ENCODE results near the gene PLEKHG5.

PLEKHG5 gene

DNA sequence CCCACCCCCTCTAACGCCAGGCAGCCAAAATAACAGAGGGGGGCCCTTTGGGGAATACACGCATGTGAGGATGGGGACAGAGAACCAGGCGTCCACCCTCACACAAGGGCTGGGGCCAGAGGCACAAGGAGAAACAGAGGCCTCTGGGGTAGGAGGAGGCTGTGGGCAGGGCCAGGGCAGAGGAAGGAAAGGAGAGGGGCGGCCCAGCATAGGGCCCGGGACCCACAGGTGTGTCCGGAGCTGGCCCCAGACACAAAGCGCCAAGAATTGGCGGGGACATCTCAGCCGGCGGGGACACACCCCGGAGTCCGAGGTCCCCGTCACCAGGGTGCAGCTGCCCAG is 6.7 kb downstream of the PLEKHG5 start:
- H3K9ac ChIP-seq (ENCODE audit: low read depth, low read length), result no peak overlapping the region
- H3K4me2 ChIP-seq (ENCODE audit: low read length), result no peak overlapping the region
- peaks cover 8% of the 10 kb centered on the region for H3K4me1 ChIP-seq (ENCODE audit: control insufficient read depth, insufficient read depth, low read length)
- H3K27me3 ChIP-seq (ENCODE audit: control insufficient read depth, insufficient read depth, low read length), result no peaks in the 10 kb centered on the region
- no peaks in the 10 kb centered on the region for H3K36me3 ChIP-seq (ENCODE audit: insufficient read depth, low read length)
- H3K9me3 ChIP-seq (replicated peaks; ENCODE audit: low read length), result no peaks in the 10 kb centered on the region
- no peak overlapping the region for H3K4me3 ChIP-seq (ENCODE audit: low read length)

DNA sequence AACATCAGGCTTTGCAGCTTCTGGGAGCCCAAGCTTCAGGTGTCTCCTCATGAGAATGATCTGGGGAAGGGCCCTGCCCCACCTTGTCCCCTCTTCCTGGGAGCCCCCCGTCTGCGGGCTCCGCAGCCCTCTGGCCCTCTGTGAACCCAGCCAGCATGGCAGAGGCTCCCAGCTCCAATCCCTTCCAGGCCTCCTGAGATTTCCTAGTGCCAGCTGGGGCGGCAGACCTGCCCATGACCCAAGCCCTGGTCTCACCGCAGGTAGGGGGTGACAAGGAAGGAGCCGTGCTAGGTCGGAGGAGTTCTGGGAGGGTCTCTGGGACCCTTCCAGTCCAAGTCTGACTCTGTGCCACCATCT is 7.7 kb downstream of the PLEKHG5 start:
- no peak overlapping the region for H3K4me3 ChIP-seq (ENCODE audit: low read length)
- H3K36me3 ChIP-seq (ENCODE audit: insufficient read depth, low read length), result no peaks in the 10 kb centered on the region
- no peaks in the 10 kb centered on the region for H3K27me3 ChIP-seq (ENCODE audit: control insufficient read depth, insufficient read depth, low read length)
- peaks cover 8% of the 10 kb centered on the region for H3K4me1 ChIP-seq (ENCODE audit: control insufficient read depth, insufficient read depth, low read length)
- H3K4me2 ChIP-seq (ENCODE audit: low read length), result no peak overlapping the region
- H3K9me3 ChIP-seq (replicated peaks; ENCODE audit: low read length), result no peaks in the 10 kb centered on the region
- H3K9ac ChIP-seq (ENCODE audit: low read depth, low read length), result no peak overlapping the region

DNA sequence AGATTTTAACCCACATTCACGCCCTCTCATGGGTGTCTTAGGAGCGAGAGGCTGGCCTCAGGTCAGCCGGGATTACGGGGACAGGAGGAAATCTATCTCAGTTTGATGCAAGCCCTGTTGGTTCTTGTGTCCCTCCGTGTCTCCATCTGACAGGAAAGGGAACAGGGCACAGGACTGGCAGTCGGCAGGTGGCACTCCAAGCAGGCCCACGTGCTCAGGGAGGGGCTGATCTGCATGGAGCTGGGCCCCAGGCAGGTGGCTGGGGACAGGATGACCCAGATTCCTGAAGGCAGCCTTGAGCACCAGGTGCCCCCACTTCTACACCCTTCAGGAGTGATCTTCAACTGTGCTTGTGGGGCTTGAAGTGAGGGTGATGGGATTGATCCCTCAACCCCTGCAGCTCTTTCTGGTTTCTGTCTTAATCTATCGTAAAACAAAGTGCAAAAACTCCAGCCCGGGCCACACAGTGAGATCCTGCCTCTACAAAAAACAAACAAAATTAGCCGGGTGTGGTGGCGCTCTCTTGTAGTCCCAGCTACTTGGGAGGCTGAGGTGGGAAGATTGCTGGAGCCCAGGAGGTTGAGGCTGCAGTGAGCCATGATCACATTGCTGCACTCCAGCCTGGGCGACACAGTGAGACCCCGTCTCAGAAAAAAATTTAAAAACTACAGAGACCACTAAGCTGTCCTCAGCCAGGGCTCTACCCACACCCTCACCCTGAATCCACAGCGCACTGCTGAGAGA is 8.3 kb downstream of the PLEKHG5 start:
- Histone ChIP-seq H3K4me3 (ENCODE audit: low read length) (no peak overlapping the region), H3K4me1 (ENCODE audit: control insufficient read depth, insufficient read depth, low read length) (peaks cover 8% of the 10 kb centered on the region), H3K4me2 (ENCODE audit: low read length) (no peak overlapping the region), H3K27me3 (ENCODE audit: control insufficient read depth, insufficient read depth, low read length) (no peaks in the 10 kb centered on the region), H3K36me3 (ENCODE audit: insufficient read depth, low read length) (no peaks in the 10 kb centered on the region), H3K9ac (ENCODE audit: low read depth, low read length) (no peak overlapping the region), H3K9me3 (replicated peaks; ENCODE audit: low read length) (no peaks in the 10 kb centered on the region)

DNA sequence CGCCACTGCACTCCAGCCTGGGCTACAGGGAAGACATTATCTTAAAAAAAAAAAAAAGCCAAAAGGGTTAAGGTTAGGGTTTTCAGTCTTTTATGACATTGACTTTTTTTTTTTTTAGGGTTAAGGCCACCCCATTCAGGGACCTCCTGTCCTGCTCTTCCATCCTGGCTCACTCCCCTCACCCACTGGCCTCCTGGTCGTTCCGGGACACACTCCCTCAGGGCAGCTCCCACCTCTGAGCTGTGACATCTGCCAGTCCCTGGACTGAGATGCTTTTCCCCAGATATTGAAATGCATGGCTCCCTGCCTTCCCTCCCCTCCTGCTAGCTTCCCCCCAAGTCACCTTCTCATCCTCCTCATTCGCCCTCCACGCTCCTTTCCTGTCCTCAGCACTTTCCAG is 9.6 kb downstream of the PLEKHG5 start:
- no peaks in the 10 kb centered on the region for H3K27me3 ChIP-seq (ENCODE audit: control insufficient read depth, insufficient read depth, low read length)

DNA sequence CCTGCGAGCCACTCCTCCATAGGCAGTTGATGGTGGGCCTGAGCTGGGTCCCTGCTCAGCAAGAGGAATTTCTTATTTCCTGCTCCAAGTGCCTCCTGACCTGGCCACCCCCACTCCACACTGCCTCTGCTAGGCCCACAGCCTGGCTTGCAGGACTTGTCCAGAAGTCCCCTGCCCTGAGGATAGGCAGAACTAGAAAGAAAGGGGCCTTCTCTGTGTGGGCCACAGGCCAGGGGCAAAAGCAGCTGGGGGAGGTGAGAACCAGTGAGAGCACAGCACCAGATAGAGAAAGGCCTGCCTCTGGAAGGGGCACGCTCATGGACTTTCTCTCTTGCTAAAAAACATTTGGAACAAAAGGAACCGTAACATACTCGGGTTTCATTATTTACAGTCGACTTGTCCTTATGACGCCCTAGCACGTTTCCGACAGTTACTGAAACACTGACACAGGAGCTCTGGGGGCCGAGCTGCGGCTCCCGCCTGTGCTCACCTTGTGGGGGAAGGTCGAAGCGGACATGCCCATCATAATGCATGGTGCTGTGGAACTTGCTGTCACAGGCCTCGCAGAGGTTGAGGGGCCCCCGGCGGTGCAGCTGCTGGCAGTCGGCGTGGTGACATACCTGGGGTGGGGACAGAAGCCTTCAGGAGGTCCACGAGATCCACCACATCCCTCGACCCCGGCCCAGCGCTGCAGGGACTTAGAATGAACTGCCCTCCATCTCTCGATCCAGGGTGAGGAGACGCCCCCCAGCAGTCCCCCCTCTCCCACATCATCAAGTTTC is 14.2 kb downstream of the PLEKHG5 start:
- no peaks in the 10 kb centered on the region for H3K4me1 ChIP-seq (ENCODE audit: control insufficient read depth, insufficient read depth, low read length)
- no peak overlapping the region for H3K4me2 ChIP-seq (ENCODE audit: low read length)
- no peak overlapping the region for H3K4me3 ChIP-seq (ENCODE audit: low read length)
- no peaks in the 10 kb centered on the region for H3K9me3 ChIP-seq (replicated peaks; ENCODE audit: low read length)
- H3K9ac ChIP-seq (ENCODE audit: low read depth, low read length), result no peak overlapping the region
- no peaks in the 10 kb centered on the region for H3K27me3 ChIP-seq (ENCODE audit: control insufficient read depth, insufficient read depth, low read length)
- H3K36me3 ChIP-seq (ENCODE audit: insufficient read depth, low read length), result peaks cover 7% of the 10 kb centered on the region

More for the DNA sequence above, 9.6 kb downstream of the PLEKHG5 start:
- Histone ChIP-seq H3K4me1 (ENCODE audit: control insufficient read depth, insufficient read depth, low read length) (peaks cover 8% of the 10 kb centered on the region), H3K9ac (ENCODE audit: low read depth, low read length) (no peak overlapping the region), H3K4me2 (ENCODE audit: low read length) (no peak overlapping the region), H3K36me3 (ENCODE audit: insufficient read depth, low read length) (no peaks in the 10 kb centered on the region), H3K9me3 (replicated peaks; ENCODE audit: low read length) (no peaks in the 10 kb centered on the region), H3K4me3 (ENCODE audit: low read length) (no peak overlapping the region)

DNA sequence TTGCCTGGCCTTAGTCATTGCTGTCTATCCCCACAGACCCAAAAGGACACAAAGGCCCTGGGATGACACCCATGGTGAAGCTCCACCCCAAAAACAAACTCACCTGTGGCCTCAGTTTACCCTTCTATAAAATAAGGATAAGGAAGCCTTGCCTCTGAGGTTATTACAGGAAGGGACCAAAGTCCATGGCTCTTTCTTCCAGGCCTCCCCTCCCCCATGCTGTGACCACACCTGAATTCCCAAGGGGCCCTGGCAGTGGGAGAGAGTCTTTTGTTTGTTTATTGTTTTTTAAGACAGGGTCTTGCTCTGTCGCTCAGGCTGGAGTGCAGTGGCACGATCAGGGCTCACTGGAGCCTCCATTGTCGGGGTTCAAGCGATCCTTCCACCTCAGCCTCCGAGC is 15.0 kb downstream of the PLEKHG5 start:
- H3K4me3 ChIP-seq (ENCODE audit: low read length), result no peak overlapping the region
- H3K9ac ChIP-seq (ENCODE audit: low read depth, low read length), result no peak overlapping the region
- H3K27me3 ChIP-seq (ENCODE audit: control insufficient read depth, insufficient read depth, low read length), result no peaks in the 10 kb centered on the region
- no peak overlapping the region for H3K4me2 ChIP-seq (ENCODE audit: low read length)
- peaks cover 9% of the 10 kb centered on the region for H3K36me3 ChIP-seq (ENCODE audit: insufficient read depth, low read length)
- no peaks in the 10 kb centered on the region for H3K4me1 ChIP-seq (ENCODE audit: control insufficient read depth, insufficient read depth, low read length)
- H3K9me3 ChIP-seq (replicated peaks; ENCODE audit: low read length), result no peaks in the 10 kb centered on the region

DNA sequence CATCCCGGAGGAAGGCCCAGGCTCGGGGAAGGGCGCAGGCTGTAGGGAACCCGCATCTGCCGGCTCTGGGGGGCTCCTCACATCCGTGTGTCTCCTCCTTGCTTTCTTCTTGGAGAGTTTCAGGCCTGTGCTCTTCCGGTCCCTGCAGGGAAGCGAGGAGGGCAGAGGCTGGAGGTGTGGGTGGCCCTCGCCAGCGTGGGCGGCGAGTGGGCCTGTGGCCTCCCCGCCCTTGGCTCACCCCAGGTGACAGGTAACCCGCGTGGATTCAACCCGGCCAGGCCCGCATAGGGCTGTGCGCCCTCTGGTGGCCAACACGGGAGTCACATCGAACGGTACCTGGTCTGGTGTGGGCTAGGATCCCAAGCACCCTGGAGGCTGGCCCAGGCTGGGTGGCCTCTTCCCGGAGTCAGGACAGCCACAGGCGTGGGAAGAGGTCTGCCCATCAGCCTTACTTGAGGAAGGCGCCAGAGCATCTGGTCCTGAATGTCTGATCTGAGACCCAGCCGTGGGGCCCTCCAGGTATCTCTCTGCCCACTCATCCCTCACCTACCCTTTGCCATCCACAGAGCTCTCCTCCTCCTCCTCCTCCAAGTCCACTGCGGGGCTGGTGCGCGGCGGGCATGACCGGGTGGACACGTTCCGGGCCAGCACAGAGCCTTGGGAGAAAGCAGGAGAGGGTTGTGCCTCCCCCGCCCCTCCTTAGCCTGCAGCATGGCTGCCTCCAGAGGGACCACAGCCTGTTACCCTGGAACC is 15.9 kb downstream of the PLEKHG5 start:
- H3K27me3 ChIP-seq (ENCODE audit: control insufficient read depth, insufficient read depth, low read length), result no peaks in the 10 kb centered on the region

DNA sequence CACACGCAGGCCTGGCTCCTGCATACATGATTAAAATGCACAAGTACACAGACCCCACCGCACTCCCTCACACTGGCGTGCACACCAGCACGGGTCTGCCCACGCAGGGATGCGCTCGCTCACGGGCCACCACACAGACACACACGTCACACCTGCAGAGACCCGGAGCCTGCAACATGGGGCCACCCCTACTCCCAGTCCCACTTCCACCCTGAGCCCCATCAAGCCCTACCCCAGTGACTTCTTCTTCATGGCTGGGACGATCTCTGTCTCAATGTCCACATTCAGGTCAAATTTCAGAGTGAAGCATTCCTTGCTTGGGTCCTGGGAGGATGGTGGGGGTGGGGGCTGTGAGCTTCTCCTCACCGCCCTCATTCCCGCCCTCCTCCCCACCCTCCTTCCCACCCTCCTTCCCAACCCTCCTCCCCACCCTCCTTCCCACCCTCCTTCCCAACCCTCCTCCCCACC is 16.6 kb downstream of the PLEKHG5 start:
- Histone ChIP-seq H3K4me2 (ENCODE audit: low read length) (no peak overlapping the region), H3K4me1 (ENCODE audit: control insufficient read depth, insufficient read depth, low read length) (no peaks in the 10 kb centered on the region), H3K36me3 (ENCODE audit: insufficient read depth, low read length) (peaks cover 9% of the 10 kb centered on the region), H3K9ac (ENCODE audit: low read depth, low read length) (no peak overlapping the region), H3K9me3 (replicated peaks; ENCODE audit: low read length) (no peaks in the 10 kb centered on the region), H3K4me3 (ENCODE audit: low read length) (no peak overlapping the region), H3K27me3 (ENCODE audit: control insufficient read depth, insufficient read depth, low read length) (no peaks in the 10 kb centered on the region)

More for the DNA sequence above, 15.9 kb downstream of the PLEKHG5 start:
- Histone ChIP-seq H3K9ac (ENCODE audit: low read depth, low read length) (no peak overlapping the region), H3K36me3 (ENCODE audit: insufficient read depth, low read length) (peaks cover 9% of the 10 kb centered on the region), H3K4me1 (ENCODE audit: control insufficient read depth, insufficient read depth, low read length) (no peaks in the 10 kb centered on the region), H3K9me3 (replicated peaks; ENCODE audit: low read length) (no peaks in the 10 kb centered on the region), H3K4me3 (ENCODE audit: low read length) (no peak overlapping the region), H3K4me2 (ENCODE audit: low read length) (no peak overlapping the region)

DNA sequence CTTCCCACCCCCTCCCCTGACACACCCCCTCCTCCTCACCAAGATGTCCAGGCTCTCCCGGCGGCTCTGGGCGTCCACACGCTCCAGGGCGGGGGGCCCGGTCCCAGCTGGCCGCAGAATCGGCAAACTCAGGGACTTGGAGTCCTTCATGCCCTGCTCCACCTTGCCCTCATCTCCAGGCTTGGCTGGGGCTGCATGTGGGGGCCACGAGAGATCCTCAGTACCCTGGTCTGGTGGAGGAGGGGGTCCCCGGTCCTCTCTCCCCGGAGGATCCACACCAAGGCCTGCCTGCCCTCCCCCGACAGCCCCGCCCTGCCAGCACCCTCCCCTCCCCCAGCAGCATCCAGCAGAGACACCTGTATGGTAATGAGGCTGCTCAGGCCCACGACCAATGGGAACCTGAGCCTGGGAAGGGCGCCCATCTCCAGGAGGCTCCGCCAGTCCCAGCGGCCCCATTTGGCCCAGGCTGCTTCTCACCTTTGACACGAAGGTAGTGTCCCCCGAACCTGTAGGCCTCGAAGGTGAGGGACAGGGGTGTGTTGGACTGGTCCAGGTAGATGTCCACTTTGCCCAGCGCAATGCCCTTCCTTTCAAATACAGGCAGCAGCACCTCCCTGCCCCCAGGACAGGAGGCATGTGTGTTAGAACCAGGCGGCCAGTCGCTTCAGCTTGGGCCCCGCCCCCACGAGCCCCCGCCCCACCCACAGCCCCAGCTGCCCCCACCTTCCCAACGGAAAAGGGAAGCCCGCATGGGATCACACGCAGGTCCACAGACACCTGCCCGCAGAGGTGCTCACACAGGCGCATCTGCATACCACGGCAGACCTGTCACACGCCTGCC is 17.3 kb downstream of the PLEKHG5 start:
- Histone ChIP-seq H3K4me1 (ENCODE audit: control insufficient read depth, insufficient read depth, low read length) (no peaks in the 10 kb centered on the region), H3K36me3 (ENCODE audit: insufficient read depth, low read length) (peaks cover 9% of the 10 kb centered on the region), H3K27me3 (ENCODE audit: control insufficient read depth, insufficient read depth, low read length) (no peaks in the 10 kb centered on the region), H3K4me3 (ENCODE audit: low read length) (no peak overlapping the region), H3K4me2 (ENCODE audit: low read length) (no peak overlapping the region), H3K9me3 (replicated peaks; ENCODE audit: low read length) (no peaks in the 10 kb centered on the region), H3K9ac (ENCODE audit: low read depth, low read length) (no peak overlapping the region)

DNA sequence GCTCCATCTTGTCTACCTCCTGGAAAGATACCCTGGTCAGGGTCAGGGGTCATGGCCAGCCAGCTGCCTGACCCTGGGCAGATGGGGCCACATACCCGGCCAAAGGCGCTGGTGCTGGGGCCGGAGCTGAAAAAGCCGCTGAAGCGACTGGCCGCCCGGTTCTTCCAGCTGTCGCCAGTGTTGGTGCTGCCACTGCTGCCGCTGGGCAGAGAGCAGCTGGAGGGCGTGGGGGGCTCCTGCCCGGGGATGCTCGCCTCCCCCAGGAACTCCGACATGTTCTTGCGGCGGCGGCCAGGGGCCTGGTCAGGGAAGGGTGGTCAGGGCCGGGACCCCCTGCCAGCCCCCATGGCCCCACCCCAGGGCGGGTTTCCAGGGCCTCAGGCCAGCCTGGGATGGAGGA is 18.3 kb downstream of the PLEKHG5 start:
- peaks cover 9% of the 10 kb centered on the region for H3K36me3 ChIP-seq (ENCODE audit: insufficient read depth, low read length)
- H3K4me1 ChIP-seq (ENCODE audit: control insufficient read depth, insufficient read depth, low read length), result no peaks in the 10 kb centered on the region
- no peaks in the 10 kb centered on the region for H3K9me3 ChIP-seq (replicated peaks; ENCODE audit: low read length)
- no peak overlapping the region for H3K9ac ChIP-seq (ENCODE audit: low read depth, low read length)
- H3K4me3 ChIP-seq (ENCODE audit: low read length), result no peak overlapping the region
- H3K27me3 ChIP-seq (ENCODE audit: control insufficient read depth, insufficient read depth, low read length), result no peaks in the 10 kb centered on the region
- H3K4me2 ChIP-seq (ENCODE audit: low read length), result no peak overlapping the region

DNA sequence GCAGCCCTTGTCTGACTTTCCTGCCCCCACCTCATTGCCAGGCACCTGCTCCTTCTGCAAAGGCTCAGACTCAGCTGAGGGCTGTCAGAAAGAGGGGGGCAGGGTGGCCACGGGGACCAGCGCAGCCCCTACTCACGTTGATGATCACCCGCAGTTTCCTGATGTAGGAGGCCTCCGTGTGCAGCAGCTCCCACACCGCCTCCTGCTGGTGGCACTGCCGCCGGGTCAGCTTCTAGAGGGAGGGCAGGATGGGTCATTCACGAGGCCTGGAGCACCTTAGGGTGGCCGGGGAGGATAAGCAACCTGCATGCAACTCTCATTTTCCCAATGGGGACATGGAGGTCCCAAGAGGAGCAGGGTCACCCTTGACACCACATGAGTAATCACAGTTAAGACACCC is 19.1 kb downstream of the PLEKHG5 start:
- Histone ChIP-seq H3K9ac (ENCODE audit: low read depth, low read length) (no peak overlapping the region), H3K27me3 (ENCODE audit: control insufficient read depth, insufficient read depth, low read length) (no peaks in the 10 kb centered on the region), H3K4me3 (ENCODE audit: low read length) (no peak overlapping the region), H3K4me2 (ENCODE audit: low read length) (no peak overlapping the region), H3K36me3 (ENCODE audit: insufficient read depth, low read length) (peaks cover 9% of the 10 kb centered on the region), H3K9me3 (replicated peaks; ENCODE audit: low read length) (no peaks in the 10 kb centered on the region), H3K4me1 (ENCODE audit: control insufficient read depth, insufficient read depth, low read length) (no peaks in the 10 kb centered on the region)
